Frontal cortex (tissue), 4 donors: ENCODE measurements around the gene HDAC8. TPM values are rescaled to one million over a fixed set of nuclear protein-coding genes. Genes with fewer than 3 reads are reported as not detected.
"Not testable (repeated sequence)": the region's sequence is repeated elsewhere in the genome, so short reads cannot be mapped to it uniquely, and the experiment has no call there.

ENCODE experiments used
- DNase-seq, 2 donors: peaks; one replicate each; pipeline ENCODE4 v3.0.0; 2012; ENCODE audit warnings: low spot score in 2 of 2
- FAIRE-seq: peaks from 2 replicates; lab custom pipeline; 2012; peaks lifted over from hg19 to GRCh38; lab: Jason Lieb, UNC
- total RNA-seq: library from RNA; depleted of rRNA; stranded (reverse); fragments of >200 nt; gene quantifications from one replicate; pipeline ENCODE4 v1.2.3, GENCODE V29; 2014
- donor health status: control.
- donor health status: control.
- donor health status: control.

The HDAC8 gene
- 31.0 TPM for total RNA-seq

- no peak for FAIRE-seq
- DNase-seq = peak; percentile 29 to 43
These were observed at the start of gene HDAC8 for GRCh38 chrX:72572248-72573157. Gene HDAC8, minus strand, starts transcription at chrX:72572843. Its CDS starts 82 bp downstream, at chrX:72572761.

DNA sequence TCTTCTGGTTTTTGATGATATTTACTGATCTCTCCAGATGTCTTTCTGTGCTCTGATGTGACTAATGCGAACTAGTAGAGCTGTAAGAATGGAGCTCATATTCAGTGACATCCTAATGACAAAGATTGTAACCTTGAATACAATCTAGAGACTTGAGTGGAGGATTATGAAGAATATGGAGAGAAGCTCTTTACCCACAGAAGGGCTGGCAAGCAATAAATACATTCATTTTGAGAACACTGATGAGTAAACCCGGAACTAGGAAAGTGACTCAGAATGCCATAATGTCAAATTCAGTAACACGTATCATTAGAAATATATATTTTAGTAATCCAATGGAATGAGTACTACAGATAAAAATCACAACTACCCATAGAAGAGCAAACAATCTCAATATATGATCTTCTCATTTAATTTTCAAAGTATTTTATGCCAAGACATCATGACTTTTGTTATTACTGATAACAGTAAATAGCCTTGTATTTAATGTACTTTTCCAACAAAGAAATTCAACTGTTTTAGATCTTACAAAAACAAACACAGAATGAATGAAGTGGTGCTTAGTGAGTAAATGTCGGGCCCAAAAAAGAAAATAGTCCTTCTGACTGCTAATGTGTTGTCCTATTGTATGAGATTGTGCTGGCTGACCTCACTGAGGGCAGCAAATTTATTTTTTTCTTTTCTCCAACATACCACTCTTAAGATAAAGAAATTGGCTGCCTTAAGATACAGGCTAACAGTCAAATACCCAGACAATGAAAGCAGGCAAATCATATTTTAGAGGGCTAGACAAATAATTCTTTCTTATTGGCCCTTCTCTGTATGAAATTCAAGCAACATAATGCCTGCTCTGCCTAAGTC lies 49.2 kb upstream of the HDAC8 start:
- FAIRE-seq (no peak), DNase-seq (no peak)

- no peak for FAIRE-seq
- DNase-seq = no peak
These were observed 48.5 kb upstream of the HDAC8 start for GRCh38 chrX:72621163-72621562.

GRCh38 chrX:72620550-72621145 lies 48.0 kb upstream of the HDAC8 start:
- DNase-seq (no peak), FAIRE-seq (no peak)

- FAIRE-seq (no peak), DNase-seq (no peak)
These were observed 36.7 kb upstream of the HDAC8 start for GRCh38 chrX:72609313-72609712.

GRCh38 chrX:72604705-72605104 lies 32.1 kb upstream of the HDAC8 start:
- DNase-seq (no peak), FAIRE-seq (no peak)

GRCh38 chrX:72604112-72604511 lies 31.5 kb upstream of the HDAC8 start:
- DNase-seq (no peak), FAIRE-seq (no peak)

GRCh38 chrX:72591038-72591437 lies 18.4 kb upstream of the HDAC8 start:
- not testable (repeated sequence) for DNase-seq, FAIRE-seq

- DNase-seq (no peak), FAIRE-seq (no peak)
These were observed 11.5 kb upstream of the HDAC8 start for GRCh38 chrX:72584163-72584562.

DNA sequence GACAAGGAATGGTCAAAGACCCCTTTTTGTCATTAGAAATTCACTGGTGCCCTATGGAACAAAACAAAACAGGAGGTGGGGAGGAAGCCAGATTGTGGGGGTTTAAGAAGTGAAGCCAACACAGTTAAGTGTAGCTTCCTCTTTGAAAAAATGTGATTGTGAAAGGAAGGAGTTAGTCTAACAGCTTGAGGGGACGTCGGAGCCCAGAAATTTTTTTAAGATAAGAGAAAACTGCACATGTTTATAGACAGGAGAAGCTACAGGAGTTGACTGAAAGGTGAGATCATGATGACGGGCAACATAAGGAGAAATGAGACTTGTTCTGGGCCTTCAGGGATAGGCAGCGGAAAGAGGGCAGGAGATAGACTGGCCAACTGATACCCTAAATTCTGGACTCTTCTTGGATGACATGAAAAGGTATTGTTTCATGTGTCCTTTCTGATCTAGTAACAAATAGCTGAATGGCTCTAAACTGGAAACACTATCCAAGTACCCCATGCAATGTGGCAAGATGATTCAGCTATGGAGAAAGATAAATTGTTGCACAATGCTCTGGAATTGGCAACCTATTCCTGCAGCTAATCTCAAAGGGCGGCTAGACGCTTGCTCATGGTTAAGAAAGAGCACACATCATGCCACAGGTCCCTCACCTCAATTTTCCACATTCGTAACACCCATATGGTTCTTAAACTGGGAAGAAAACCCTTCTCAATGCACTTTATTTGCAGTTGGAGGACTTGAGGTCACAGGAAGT lies 3.7 kb upstream of the HDAC8 start:
- FAIRE-seq (no peak), DNase-seq (no peak)

DNA sequence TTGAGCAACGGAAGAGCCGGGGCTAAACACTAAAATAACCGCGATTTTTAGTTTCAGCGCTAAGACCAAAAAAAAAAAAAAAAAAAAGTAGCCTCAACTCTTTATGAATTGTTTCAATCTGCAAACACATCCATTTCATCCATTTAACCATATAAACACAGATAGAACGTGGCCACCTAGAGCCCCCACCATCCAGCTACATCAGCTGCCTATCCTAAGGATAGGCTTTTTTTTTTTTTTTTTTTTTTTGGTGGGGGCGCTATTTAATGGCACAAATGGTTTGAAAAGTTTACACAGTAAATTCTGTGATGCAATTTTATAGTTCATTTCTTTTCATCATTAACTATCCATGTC lies 492 bp upstream of the HDAC8 start:
- FAIRE-seq = no peak
- no peak for DNase-seq

GRCh38 chrX:72569786-72570185 lies 2.9 kb downstream of the HDAC8 start:
- FAIRE-seq (no peak), DNase-seq (no peak)

DNA sequence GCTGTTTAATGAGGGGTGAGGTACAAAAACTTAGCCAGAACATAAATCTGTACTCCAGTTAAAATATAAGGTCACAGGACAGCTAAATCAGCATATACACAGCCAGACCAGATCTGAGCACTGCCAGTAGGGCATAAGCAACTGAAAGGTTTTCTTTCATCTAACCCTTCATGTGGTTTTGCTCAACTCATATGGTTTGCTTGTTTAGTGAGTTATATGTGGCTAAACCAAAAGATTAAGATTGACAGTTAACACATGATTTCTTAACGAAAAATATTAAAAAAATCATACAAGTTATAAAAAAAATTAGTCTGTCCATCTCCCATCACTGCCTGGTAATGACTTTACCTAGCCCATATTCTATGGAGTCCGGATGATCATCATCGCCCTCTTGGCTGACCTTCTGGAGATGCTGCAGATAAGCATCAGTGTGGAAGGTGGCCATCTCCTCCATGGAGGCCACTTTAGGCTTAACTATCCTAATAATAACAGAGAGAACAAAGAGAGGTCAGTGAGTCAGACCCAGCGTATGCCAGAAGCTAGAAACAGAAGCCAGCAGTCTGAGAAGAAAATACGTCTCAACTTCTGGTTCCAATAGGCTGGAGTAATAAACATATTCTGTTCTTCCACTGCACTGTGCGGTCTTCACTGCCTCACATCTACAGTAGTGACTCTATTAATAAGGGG lies 4.1 kb downstream of the HDAC8 start:
- DNase-seq (no peak), FAIRE-seq (no peak)

DNA sequence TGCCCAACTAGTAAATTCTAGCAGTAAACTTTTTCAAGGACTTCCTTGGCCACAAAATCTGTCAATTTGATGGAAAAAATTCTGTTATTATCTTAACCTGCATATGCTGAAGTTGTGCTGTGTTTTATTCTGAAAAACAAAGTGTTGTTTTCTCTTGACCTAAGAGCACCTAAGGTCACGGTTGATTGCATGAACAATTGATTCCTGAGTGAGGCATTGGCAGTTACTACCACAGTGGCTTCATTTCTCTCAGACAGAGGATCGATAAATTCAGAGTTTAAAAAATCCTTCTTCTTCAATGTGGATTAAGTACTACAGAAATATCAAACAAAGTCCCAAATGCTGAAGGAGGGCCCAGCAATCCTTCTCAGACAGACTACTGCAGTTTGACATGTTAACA lies 6.2 kb downstream of the HDAC8 start:
- DNase-seq = no peak
- FAIRE-seq = no peak

GRCh38 chrX:72559655-72560054 lies 13.0 kb downstream of the HDAC8 start:
- DNase-seq, FAIRE-seq: not testable (repeated sequence)

- FAIRE-seq (no peak), DNase-seq (no peak)
These were observed 18.0 kb downstream of the HDAC8 start for GRCh38 chrX:72554448-72555140.

GRCh38 chrX:72552443-72552842 lies 20.2 kb downstream of the HDAC8 start:
- not testable (repeated sequence) for DNase-seq, FAIRE-seq

DNA sequence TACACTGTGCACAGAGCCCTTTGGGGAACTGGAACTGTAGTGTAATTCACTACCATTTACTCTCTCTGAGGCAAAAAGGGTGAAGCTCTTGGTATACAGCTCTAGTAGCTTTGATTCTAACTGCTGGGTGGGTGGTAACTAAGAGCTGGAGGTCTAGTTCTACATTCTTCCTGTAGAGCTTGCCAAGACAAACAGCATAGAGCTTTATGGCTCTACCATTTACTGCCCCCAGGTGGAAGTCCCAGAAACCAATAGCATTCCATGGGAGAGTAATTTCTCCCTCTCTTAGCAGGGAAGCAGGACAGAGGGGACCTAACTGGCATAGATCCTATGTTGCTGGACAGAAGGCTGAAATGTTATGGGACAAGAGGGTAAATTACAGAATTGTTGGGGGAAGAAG lies 26.7 kb downstream of the HDAC8 start:
- DNase-seq (no peak), FAIRE-seq (no peak)

DNA sequence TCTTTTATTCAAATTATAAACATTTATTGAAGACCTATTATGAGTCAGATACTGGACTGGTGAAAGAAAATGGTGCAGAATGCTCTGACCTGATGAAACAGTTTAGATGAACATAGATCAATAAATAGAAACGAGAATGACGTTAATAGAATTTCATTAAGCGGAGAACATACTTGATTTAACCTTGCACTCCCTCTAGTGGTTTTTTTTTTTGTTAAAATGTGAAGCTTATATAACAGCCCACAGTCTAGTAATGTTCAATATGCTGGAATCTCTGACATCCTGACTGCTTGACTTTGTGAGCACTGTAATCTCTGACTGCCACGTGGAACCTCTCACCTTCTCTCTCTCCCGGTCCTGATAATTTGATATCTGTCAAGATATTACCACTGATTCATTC lies 32.3 kb downstream of the HDAC8 start:
- peak; percentile 72 for FAIRE-seq
- peak in 1 of 2 donors; percentile 7 for DNase-seq
